ENCODE data around the gene PLD4.

The PLD4 gene

DNA sequence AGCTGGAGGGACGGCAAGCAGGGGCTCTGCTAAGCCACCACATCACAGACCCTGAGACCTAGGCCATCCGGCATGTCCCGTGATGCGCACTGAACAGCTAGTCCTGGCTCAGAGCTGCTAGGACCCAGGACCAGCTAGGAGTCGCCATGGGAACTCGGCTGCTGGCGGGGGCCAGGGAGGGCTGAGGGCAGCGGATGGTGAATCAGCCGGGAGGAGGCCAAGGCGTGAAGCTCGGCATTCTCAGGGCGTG, 48.4 kb downstream of the PLD4 start:
- DNase-seq (ENCODE audit: low read depth in 4 of 4, low spot score in 1 of 4): no peak

DNA sequence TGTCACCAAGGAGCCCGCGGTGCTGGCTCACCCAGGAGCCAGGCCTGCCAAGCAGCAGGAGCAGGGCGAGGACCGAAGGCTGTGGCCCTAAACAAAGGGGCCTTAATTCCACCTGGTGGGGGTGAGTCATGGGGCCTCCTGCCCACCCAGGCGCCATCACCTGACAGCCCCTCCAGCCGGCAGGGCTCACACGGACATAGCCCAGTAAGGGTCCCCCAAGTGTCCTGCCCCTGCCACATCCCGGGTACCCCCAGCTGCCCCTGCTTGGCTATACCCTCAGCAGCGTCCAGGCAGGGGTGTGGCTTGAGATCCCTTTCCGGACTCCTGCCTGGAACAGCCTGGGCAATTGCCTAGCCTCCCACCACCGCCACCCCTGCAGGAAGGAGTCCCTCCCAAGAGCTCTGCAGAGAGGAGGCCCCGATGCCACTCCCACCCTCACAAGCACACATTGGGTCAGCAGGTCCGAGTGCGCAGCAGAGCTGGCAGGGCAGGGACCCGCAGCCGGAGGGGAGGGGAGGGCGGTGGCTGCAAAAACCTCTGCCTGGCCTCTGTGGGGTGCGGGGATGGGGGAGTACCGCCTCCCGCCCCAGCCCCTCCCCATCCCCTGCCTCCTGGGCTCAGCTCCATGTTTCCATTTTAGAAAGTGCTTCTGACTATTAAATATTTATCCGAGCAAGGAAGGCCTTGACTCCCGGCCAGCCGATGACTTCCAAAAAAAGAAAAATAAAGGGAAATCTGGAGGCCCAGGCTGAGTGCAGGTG, 48.9 kb downstream of the PLD4 start:
- no peak for DNase-seq (ENCODE audit: low read depth in 4 of 4, low spot score in 1 of 4)

DNA sequence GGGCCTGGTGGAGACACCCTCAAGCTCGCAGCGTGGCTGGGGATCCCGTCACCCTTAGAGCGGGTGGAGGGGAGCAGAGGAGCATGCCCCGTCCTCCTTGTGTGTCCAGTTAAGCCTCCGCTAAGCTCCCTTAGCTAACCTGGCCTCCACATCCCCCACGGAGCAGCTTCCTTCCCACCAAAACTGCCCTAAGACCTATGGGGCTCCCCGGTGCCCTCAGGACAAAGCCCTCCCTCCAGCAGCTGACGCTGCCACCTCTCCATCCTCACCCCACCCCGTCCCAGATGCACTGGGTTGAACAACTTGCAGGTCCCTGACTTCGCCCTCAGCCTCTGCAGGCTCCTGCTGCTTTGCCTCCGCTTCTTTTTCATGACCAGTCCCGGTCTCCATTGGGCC, 49.5 kb downstream of the PLD4 start:
- no peak for DNase-seq (ENCODE audit: low read depth in 4 of 4, low spot score in 1 of 4)

DNA sequence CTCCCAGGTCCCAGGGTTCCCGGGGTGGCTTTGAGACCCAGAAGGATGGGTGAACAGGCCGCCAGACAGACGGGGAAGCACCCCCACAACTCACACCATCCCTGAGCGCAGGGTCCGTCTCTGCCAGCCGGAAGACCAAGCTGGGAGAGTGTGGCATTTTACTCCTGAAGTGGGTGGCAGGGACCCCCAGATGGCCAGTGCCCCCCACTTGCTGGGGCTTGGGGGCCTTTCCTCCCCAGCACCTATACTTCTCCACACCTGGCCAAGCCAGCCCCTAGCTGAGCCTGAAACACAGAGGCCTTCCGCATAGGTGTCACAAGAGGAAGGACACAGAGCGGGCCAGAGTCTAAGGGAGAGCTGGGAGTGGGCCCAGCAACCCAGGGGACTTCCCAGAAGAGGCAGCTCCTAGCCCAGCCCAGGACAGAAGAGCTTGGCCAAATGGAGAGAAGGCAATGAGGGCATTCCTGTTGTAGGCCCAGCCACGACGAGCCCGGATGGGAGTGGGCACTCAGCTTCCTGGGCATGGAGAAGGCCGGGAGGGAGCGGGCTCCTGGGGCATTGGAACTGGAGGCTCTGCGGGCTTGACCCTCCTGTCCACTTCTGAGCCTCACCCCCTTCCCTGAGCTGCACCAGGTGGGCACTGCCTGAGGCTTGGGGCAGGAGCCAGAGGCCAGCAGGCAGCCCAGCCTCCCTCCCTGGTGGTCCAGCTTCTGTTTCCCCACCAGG, 50.1 kb downstream of the PLD4 start:
- DNase-seq (ENCODE audit: low read depth in 4 of 4, low spot score in 1 of 4): no peak

DNA sequence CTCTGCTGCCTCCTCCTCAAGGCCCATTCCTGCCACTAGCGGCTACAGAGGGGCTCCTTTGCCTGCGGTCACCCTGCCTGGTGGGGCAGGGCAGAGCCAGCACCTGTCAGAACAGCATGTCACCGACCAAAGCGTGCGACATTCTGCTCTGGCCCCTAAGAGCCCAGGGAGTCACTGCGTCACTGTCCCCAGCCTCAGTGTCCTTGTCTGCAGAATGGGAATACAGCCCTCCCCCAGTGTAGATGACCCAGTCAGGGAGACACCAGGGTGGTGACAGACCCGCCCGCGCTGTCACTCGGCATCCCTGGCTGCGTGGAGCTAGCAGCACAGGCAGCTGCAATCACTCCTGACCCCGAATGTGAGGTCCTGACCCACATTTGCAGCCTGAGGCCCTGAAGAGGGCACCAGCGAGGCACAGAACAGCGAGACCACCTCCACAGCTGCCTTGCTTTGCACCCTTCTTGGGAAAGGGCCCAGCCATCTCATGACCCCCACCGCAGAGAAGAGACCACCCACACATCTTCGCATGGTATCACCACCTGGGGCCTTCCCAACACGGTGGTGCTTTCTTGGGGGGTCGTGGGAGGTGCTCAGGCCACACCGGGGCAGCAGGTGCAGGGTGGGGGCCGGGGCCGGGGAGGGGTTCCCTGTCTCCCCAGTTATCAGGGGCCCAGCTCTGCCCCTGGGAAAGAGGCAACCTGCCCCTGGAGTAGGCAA, 51.0 kb downstream of the PLD4 start:
- DNase-seq (ENCODE audit: low read depth in 4 of 4, low spot score in 1 of 4): no peak

DNA sequence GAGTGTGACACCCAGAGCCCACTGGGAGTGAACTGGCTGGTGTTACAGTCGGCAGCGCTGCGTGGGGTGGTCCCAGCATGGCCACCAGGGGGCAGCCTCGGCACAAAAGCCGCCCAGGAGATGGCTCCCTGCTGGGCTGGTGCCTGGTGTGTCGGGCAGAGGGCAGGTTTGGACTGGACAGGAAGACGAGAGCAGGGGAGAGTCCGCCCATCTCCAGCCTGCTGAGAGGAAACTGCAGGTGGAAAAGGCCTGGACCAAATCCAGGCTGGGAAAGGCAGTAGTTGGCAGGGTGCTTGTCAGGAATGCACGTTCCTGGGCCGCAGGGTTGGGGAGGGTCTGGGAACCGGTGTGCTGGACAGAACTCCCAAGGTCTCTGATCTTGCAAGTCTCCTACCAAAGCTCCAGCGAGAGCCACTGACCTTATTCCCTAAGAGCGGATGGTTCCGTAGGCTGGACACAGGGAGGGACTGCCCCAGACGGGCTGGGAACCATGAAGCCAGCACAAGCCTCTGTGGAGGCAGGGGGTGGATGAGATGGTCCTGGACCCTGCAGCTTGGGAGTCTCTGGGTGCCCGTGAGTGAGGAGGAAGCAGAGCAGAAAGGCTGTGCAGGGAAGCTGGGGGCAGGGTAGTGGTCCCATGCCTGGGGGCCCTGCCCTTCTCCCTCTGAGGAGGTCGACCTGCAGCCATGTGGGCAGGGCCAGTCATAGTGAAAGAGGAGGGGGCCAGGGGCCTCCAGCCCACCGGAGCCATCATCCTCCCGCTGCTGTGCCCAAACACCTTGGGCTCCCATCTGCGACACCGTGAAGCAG, 51.7 kb downstream of the PLD4 start:
- peak; percentile 75 to 81 (median 79) for DNase-seq (ENCODE audit: low read depth in 4 of 4, low spot score in 1 of 4)

DNA sequence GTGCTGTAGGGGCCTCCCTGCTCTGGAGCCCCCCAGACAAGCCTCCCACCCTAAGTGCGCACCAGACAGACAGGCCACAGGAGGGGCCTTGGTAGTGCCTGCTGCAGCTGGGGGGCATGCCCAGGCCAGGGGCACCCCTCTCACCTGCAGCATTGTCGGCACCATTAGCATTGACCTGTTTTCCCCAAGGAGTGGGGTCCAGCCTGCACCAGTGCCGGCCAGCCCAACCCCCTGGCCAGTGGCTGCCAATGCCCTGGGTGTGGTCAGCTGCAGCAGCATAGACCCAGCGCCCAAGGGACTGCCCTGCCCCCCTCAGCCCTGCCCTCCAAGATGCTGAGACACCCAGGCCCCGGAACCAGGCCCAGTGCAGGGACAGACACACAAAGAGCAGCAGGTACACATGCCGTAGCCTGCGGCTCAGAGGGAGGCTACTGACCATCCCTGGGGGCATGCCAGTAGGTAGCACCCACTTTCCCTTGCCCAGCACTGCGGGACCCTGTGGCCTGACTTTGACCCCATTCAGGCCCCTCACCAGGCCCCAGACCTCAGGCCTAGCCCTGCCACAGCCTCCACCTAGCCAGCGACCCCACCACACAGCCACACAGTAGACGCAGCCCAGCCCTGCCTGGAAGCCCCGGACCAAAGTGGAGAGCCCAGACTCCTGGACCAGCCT, 52.5 kb downstream of the PLD4 start:
- no peak for DNase-seq (ENCODE audit: low read depth in 4 of 4, low spot score in 1 of 4)

DNA sequence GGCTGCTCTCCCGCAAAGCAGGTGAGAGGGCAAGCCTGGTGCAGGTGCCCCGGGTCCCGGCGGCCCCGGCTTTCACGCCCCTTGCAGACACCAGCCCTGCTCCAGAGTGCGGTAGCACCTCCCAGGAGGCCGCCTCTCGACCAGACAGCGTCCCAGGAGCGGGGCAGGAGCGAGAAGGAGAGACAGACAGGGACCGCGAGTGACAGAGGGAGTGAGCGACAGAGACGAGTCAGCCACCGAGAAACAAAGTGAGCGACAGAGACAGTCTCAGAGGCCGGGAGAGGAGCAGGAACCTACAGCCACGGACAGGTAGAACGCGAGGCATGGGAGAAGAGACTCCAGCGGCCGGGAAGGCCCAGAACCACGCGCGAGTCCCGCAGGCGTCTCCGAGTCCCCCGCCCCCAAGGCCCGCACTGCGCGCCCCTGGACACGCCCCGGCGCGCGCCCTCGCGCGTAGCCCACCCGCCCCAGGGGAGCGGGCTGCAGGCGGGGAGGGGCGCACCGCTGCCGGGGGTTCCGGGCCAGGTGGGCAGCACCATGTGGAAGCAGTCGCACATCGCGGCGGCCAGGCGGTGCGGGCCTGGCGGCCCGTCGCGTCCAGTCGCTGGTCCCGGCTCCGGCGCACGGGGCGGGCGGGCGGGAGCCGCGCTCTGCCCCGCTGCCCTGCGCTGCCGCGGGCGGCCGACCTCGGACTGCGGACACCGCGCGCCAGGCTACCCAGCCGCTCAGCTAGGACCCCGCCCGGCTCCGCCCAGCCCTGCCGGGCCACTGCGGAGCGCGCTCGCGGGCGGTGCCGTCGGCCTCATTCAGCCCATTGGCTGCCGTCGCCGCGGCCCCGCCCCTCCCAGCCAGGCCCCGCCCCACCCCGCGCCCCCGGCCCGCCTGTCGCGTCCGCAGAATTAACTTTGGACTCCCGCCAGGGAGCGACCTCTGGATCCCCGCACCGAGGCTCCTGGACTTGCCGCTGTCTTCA, 53.3 kb downstream of the PLD4 start, which contains the start of gene AHNAK2:
Gene AHNAK2 (minus strand): TSS at position 694 of the 973 bp plus-strand sequence. CDS start 137 bp downstream, at position 557.
- peak in 3 of 4 experiments; percentile 18 to 48 (median 44) for DNase-seq (ENCODE audit: low read depth in 4 of 4, low spot score in 1 of 4)

DNA sequence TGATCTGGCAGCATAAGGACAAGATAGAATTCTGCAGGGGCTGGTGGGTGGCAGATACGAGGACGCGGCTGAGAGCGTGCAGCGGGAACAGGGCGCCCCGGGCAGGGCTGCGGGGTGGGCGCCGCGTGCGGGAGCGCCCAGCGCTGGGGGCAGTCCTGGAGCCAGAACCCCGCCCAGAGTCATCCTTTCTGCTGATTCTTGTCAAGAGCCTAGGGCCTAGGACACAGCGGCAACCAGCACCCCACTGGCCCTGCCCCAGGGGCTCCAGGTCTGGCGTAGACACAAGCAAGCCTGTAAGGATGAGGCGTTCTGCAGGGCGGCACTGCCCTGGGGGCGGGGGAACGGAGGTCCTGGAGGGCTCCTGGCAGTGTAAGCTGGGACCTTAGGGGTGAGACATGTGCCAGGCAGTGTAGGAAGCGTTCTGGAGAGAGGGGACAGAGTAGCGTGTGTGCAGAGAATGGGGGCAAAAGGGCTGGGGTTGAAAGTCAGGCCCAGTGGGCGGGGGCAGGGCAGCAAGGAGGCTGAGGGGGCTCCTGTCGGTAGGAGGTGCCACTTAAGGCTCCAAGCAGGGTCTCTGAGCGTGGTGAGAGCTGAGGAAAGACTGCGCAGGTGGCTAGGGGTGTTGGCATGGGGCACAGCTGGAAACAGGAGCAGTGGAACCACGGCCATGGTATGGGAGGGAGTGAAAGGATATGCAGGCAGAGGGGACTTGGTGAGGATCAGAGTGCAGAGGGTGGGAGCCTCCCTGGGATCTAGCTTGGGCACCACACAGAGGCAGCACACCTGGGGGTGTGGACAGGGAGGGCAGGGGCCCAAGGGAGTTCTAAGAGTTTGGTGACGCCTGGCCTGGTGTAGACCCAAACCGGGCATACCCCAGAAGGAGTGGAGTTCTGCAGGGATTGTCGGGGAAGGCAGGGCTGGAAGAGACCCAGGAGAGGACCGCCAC, 54.3 kb downstream of the PLD4 start:
- DNase-seq (ENCODE audit: low read depth in 4 of 4, low spot score in 1 of 4): no peak

DNA sequence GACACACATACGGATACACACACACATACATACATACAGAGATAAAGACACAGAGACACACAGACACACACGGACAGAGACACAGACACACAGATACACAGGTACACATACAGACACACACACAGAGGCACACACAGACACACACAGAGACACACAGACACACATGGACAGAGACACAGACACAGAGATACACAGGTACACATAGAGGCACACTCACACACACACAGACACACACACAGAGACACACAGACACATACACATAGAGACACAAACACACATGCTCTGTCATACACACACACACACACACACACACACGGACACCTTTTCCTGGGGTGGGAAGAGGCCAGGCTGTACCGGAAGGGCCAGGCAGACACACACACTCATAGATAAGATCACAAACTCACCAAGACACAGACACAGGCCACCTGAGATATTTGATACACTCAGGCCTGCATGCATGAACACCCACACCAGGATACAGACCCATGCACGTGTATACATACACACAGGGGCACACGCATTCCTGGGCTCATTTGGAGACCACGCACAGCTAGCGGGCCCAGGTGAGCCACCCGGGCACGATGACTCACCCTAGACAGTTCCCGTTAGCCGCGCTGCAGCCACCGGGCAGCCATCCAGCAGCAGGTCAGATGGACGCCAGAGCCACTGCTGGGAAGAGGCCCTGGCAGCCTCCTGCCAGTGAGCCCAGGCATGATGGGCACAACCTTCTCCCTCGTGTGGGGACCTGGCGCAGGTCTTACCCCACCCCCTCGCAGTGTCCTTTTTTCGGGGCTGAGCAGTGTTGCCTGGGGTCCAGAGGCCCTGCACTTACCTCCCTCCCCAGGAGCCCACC, 55.3 kb downstream of the PLD4 start:
- no peak for DNase-seq (ENCODE audit: low read depth in 4 of 4, low spot score in 1 of 4)

DNA sequence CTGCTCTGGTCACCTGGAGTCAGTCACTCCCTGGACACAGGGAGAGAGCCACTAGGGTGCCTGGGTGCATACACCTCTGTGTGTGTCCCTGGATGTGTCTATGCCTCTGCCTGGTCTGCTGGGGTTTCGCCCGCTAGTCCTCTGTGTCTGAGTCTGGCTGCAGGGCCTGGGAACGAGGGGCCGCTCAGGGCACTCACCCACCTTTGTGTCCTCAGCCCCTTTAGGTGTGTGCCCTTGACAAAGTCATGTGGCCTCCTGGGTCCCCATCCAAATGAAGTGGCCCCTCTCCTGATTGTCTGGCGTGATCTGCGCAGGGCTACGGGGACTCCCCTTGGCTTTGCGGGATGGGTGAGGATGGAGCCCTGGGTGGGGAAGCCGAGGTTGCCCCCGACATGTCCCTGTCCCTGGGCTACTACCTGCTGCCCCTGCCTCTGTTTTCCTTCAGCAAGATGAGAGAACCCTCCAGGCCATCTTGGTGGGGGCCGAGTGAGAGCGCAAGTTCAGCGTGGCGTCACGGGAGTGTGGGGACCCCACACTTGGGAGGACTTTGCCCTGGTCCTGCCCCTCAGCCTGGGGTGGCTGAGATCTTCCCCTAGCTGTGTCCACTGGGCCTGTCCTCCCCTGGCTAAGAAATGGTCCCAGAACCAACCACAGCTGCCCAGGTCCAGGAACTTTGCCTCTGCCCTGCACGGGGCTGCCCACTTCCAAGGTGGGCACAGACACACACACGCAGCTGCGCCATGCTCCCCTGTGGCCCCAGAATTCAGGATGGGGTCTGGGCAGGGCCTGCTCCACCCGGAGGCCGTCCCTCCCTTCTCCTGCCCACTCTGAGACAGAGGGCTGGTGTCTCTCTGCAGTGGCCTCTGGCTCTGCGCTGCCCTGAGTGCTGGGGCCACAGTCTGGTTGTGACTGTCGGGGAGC, 56.2 kb downstream of the PLD4 start:
- DNase-seq (ENCODE audit: low read depth in 4 of 4, low spot score in 1 of 4): no peak

DNA sequence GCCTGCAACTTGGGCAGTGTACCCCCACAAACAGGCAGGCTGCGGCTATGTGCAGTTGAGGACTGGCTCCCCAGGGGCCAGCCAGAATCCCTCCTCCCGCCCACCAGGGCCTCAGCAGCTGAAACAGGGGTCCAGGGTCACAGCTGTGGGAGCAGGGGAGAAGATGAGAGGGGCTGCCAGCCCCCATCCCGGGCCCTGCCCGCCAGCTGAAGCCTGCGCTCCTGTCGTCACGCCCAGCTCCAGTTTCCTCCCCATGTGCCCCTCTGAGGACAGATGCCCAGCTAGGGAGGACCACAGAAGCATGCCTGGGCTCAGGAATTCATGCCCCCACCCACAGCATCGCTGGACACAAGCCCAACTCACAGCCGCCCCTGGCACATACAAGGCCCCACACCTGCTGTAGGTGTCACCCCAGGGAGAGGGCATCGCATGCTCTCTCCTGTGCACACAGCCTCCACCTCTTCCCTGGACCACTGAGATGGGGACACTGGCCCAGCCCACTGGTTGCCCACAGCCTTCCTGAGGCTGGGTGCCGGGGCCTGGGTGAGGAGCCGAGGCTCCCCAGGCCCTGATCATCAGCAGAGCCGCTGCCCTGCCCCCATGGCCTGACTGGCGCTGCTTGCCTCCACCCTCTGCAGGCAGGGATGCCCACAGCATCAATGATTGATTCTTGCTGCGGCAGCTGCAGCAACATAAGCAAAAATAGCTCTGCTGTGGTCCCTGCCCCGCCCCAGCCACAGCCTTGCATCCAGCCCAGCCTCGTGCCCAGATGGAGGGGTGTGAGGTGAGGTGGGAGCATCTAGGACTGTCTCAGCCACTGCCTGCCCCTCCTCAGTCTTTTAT, 57.2 kb downstream of the PLD4 start:
- DNase-seq (ENCODE audit: low read depth in 4 of 4, low spot score in 1 of 4): no peak

DNA sequence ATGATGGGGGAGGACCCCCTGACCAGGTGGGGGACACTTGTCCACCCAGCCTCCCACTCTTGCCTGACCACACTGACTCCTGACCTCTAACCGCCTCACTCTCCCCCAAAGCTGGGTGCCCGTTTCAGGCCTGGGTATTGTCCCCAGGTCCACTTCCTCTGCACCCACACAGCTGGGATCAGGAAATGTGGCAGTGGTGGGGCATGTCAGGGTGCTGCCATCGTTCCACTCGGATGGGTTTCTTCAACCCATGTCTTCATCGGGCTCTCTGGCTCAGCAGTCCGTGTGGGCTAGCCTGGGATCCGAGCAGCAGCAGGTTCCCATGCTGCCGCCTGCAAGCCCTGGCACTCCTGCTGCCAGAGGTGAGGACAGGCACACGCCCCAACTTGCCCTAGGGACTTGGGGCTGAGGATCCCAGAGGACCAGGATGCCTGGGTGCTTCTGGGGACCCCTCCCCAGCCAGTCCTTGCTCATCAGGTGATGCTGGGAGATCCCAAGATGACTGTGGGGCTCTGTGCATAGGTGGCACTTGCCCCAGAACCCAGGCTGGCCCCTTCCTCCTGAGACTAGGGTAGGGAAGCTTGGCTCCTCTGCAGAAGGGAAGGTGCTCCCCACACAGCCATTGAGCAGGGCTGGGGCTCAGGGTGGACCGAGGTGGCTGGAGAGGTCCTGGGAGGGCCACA, 58.0 kb downstream of the PLD4 start:
- DNase-seq (ENCODE audit: low read depth in 4 of 4, low spot score in 1 of 4): no peak

Data from stimulated activated CD4-positive, alpha-beta T cell treated with anti-CD3 and anti-CD28 coated beads, Interleukin-1b, Interleukin-23, amount 100 ng/mL, for 24 hours (primary cell).